Stimulated activated CD4-positive, alpha-beta T cell treated with anti-CD3 and anti-CD28 coated beads, TNF-alpha, amount 100 ng/mL, for 48 hours (primary cell): ENCODE results near the gene CLCN3.
"Not testable (repeated sequence)": the region's sequence is repeated elsewhere in the genome, so short reads cannot be mapped to it uniquely, and the experiment has no call there.

ENCODE experiments used
- DNase-seq, 3 donors: peaks; one replicate each; pipeline ENCODE4 v3.0.0-alpha.2; 2020; ENCODE audit warnings: low read depth in 3 of 3

CLCN3 gene

DNA sequence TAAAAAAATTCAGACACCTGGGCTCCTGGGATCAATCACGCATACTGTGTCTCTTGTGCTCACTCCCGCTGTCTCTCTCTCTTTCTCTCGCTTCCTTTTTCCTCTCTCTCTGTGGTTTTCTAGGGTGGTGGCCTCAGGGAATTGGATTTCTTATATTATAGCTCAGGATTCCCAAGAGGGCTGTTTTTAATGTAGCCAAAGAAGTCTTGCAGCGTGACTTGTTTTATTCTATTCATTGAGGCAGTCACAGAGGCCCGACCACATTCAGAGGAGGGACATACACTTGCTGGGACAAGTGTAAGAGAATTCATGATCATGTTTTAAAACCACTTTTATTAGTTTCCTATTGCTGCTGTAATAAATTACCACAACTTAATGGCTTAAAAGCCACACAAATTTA is 78.0 kb downstream of the CLCN3 start:
- no peak for DNase-seq

DNA sequence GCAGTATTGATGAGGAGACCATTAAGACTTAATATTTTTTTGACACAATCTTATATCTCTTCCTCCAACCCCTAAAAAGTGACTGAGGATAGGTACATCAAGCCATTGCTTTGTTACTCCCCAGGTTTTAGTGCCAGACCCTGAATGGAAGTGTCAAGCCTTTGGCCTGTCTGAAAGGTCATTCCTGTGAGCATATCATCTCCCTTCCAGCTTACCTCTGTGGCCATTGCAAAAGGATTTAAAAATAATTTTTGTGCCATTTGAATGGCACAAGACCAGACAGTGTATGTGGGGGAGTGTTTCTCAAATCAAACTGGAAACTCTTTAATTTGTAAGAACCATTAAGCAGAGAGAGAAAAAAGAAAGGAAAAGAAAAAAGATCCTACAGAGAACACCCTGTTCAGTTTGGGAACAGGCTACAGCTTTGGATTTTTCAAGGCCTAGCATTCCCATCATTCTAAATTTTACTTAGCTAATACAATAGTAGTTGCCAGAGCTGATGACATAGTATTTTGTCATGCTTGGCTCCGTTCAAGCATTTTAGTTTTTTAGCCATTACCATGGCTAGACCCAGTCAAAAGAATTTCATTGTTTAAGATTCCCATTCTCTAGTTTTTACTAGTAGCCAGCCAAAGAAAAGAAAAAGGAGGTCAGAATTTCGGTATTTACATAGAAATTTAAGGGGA is 87.7 kb downstream of the CLCN3 start:
- DNase-seq: no peak

DNA sequence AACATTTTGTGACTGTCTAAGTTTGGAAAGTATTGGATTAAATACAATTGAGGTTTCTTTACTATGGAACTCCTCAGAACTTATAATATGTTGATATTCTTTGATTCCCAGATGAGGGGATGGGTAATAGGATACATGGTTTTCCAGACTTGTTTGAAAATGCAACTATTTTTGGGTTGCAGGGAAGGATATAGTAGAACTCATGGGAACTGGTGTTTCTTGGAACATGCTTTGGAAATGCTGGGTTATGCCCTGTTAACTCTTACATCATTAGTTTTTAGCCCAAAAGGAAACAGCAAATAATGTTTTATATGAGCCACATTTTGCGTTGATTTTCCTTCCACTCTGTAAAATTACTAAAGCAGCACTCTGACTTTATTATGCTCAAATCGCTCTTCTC is 95.4 kb downstream of the CLCN3 start:
- DNase-seq: no peak

DNA sequence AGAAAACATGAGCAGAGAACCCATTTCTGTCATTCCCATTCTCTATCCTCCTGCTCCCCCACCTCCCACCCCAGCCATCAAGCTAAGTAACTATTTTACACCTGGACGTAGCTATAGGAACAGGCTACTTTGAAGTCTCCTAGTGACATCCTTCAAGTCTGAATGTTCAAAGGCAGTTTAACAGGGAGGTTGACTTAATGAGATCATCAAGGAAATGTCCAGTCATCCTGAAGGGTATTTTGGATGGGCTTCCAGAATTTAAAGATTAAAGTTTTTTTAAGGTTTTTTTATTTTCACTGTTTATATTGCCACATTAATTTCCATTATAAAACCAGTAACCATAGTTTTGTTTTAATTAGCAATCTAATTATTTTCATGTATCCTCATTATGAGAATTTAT is 96.3 kb downstream of the CLCN3 start:
- DNase-seq: no peak

DNA sequence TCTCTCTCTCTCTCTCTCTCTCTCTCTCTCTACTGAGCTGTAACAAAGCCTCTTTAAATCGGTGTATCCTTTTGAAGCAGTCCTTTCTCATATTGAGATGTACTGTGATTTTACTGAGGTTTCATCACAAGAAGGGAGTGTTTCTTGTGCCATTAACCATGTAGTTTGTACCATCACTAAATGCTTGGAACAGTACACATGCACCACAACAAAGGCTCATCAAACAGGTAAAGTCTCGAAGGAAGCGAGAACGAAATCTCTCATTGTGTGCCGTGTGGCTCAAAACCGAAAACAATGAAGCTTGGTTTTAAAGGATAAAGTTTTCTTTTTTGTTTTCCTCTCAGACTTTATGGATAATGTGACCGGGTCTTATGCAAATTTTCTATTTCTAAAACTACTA is 100.2 kb downstream of the CLCN3 start:
- no peak for DNase-seq

DNA sequence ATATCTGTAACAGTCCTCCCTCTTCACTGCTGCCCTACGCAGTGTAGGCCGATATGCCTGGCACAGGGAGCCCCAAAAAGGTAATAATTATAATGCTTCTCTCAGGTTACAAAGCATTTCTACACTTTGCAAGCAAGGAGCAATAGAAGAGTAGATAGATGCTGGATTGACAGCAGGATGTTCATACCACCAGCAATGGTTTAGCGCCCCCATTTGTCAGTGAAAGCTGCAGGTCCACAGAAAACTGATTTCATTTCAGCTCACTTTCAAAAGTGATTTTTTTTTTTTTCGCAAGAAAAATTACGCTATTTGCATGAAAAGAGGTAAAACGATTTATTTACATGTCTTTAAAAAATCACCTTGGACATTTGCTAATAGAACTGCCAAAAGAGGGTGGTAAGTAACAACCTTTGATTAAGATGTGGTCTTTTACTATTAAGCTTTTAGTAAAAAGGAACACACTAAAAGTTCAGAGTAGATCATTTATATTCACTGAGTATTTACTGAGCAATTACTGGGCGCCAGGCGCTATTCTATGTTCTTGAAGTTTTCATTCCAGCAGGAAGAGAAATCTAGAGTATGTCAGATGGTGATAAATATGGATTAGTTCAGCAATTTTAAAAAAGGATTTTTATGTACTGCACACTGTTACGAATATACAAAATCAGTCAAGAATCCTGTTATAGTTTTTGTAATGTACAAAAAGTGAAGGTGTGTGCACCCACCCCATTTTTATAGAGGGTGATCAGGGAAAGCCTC is 103.0 kb downstream of the CLCN3 start:
- no peak for DNase-seq

DNA sequence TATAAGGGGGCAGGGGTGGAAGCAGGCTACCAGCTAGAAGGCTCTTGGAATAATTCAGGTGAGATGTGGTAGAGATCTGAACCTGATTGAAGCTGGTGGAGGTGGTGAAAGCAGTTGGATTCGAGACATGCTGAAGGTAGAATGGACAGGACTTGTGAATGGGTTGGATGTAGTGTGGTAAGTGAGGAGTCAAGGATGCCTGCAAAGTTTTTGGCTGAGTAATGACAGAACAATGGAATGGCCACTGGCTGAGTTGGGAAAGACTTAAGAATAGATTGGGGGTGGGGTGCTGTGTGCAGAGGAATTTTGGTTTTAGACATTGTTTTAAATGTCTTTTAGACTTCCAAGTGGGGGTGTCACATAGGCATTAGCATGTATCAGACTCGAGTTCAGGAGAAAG is 103.9 kb downstream of the CLCN3 start:
- no peak for DNase-seq

DNA sequence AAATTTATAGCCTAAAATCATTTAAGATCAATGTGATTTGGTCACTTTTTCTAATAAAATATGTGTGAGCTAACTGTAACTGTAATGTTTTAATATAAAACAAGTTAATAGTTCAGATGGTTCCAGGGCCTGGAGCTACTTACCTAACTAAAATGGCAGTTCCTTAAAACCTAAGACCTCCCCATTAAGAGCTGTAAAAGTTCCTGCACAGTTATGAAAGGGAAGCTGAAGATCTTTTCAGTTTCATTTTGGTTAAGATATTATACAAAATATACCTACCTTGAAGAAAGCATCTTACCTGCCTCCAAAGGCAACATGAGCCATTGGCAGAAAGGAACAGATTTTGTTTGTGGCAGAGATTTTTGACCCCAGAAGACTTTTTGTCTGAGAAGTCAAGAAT is 107.2 kb downstream of the CLCN3 start:
- no peak for DNase-seq

DNA sequence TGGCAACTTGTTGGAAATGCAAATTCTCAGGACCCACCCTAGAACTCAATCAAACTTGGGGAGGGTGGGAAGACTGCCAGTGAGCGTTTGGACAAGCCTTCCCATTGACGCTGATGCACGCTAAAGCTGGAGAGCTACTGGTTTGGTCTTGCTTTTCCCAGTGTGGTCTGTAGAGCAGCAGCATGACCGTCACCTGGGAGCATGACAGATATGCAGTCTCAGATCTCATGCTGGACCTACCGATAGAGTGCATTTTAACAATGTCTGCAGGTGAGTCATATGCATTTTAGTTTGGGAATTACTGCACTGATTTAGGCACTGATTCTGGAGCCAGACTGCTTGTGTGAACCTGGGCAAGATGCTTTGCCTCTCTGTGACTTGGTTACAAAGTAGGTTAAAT is 110.2 kb downstream of the CLCN3 start:
- DNase-seq: no peak

DNA sequence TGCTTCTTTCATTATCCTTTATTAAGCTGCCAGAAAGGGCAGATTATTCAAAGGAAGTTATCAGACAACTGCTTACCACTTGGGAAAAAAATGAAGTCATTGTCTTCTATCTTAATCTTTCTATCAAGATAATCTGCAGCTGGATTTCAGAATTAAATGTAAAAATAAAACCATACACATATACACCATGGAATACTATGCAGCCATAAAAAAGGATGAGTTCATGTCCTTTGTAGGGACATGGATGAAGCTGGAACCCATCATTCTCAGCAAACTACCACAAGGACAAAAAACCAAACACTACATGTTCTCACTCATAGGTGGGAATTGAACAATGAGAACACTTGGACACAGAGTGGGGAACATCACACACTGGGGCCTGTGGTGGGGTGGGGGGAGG is 118.2 kb downstream of the CLCN3 start:
- not testable (repeated sequence) for DNase-seq

DNA sequence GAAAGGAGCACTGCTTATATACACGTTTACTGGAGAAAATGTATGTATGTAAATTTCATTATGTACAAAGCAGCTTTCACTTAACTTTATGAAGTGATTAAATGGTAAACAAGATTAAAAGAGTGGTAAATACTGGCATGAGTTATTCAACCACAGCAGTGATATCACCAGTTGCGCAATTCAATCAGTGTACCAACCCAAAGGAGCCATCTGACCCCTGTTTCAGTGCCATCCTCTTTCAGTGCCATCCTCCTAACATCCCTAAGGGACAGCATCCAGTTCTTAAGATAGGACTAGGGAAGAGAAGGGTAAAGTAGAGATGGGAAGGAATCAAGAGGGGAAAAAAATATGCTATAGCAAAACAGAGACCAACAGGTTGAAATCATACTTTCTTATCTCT is 121.2 kb downstream of the CLCN3 start:
- DNase-seq: no peak

DNA sequence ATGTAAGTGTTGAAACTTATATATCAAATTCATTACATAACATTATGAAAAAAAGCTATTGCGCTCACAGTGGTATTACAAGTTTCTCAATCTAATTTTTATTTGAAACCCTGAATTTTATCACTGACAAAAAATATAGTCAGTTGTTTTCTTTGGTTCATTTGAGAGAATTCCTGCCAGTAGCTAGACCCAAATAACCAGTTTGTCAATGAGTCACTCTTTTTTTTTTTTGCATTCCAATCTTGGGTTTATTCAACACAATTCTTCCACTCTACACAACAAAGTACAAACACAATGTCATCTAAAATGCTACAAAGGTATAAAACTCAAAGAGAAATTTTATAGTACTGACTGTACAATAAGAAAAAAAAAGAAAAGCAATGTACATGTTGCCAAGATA is 124.2 kb downstream of the CLCN3 start:
- DNase-seq: no peak

DNA sequence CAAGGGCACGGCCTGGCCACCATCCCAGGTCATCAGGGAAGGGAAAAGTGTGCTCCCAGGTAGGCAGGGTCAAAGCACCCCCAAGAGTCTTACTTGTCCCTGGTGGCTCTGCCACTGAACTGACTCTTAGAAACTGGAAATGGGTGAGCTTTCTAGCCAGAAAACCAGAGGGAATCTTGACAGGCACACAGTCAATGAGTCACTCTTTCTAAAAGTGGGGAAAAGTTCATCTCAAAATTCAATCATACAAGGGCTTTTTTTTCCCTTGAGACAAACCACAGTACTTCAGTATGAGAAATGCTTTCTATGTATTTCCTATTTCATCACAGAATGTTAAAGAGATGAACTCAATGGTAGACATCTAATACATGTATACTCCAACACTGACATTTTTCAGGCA is 124.9 kb downstream of the CLCN3 start:
- DNase-seq: no peak

DNA sequence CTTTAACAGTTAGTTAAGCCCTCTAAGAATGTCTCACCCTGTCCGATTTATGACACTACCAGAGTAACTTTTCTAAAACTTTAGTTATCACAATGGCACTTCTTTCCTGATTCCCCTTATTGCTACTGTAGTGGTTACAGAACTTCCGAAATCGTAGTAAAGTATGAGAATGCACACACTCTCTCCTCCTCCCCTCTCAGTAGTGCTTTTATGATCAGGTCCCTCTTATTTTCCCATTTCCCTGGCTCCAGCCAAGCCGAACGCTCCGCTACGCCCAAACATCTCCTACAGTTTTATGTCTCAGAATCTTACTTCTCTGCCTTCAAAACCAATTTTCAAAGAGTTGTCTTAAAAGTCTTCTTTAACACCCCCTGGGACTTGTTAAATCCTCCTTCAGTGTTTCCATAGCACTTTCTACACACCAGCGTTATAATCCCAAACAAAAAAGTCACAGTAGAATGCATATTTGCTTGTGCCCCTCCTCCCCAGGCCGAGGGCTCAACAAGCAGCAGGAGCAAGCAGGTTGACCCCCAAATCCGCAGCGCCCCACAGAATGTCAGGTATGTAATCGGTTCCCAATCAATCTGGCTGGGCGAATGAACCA is 136.7 kb downstream of the CLCN3 start:
- DNase-seq: no peak

DNA sequence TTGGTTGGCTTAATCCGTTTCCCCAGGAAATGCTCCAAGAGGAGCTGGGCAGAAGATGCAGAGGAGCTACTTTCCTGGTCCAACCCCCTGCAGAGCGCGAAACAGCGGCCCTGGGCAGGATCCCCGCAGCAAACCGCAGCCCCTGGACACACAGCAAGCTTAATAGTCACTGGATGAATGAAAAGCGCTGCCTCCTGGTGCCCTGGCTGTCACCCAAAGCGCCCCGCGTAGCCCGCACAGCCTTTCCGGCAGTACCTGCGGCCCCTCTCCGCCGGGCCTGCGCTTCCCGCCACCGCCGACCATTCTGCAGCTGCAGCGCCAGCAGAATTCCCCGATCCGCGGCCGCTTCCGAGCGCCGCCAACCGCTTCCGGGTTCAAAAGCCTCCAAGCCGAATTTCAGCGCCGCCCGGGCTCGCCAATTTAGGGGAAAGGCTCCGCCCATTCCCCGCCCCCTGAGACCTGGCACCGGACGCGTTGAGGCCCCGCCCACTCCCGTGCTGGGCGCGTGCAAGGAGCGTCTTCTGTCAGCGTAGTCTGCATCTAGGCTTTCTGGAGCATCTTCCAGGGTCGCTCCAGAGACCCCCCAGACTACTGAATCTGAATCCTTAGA is 137.3 kb downstream of the CLCN3 start, which contains the start of gene HPF1:
TSS of gene HPF1 (minus strand) at position 370 of the 610 bp plus-strand sequence. CDS start at position 303, 67 bp downstream.
- peak; percentile 86 to 96 (median 92) for DNase-seq

DNA sequence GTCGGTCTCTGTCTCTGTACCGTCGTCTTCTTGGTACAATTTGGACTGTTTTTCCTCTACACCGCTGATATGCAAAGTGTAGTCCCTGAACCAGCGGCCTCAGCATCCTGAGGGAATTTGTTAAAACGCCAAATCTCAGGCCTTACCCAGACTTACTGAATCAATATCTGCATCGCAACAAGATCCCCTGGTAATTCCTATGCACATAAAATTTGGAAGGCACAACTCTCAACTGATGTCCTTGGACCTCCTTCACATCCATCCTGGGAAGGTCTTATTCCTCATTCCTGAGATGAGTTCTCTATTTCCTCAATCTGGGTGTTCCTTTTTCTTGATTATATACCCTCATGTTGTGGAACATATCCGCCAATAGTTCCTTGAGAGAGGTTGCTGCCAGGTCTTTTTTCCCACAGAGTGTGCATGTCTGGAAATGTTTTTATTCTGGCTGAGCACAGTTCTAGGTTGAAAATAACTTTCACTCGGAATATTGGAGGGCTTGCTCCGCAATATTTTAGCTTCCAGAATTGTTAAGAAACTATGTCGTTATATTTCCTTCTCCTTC is 138.1 kb downstream of the CLCN3 start:
- no peak for DNase-seq

DNA sequence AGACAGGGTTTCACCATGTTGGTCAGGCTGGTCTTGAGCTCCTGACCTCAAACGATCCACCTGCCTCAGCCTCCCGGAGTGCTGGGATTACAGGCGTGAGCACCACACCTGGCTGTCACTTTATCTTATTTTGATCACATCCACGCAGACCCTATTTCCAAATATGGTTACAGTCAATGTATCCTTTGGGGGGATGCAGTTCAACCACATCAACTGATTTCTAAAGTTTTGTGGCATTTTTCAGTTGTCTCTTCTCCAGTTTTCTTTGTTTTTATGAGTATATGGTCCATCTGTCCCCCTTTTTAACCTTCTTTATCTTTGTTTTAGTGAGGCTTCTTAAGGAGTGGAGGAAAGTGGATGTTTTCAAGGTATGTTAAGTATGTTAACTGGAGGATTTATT is 141.5 kb downstream of the CLCN3 start:
- DNase-seq: no peak

DNA sequence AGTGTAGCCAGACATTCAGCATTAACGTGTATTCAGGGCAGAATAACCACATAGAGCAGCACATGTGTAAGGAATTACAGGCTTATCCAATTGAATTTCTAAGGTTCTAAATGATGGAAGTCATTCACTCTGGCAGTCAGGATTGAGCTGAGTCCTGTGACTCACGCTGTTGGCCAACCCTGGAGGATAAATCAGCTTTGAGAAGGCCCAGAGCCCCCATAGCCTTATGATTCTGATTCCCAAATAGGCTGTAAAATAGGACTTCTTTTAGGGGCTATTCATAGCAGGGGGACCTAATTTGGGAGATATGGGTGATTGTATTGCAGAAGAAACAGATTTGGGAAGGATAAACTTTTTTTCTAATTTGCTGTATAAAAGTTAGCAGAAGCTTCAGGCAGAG is 145.5 kb downstream of the CLCN3 start:
- DNase-seq: no peak

DNA sequence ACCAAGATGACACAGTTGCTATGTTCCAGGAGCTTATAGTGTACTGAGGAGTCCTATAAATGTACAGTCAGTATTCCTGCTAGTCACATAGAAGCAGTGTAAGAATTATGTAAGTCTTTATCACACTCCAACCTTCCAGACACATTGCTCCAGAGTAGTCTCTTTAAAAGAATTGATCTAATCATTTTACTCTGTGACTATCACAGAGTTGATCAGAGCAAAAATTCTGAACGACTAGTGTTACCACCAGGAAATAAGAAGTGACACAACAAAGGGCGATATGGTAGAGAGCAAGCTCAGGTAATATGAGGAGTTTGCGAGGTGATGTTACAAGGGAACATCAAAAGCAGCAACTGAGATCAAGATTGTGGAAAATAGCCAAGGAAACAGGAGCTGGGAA is 146.4 kb downstream of the CLCN3 start:
- no peak for DNase-seq

DNA sequence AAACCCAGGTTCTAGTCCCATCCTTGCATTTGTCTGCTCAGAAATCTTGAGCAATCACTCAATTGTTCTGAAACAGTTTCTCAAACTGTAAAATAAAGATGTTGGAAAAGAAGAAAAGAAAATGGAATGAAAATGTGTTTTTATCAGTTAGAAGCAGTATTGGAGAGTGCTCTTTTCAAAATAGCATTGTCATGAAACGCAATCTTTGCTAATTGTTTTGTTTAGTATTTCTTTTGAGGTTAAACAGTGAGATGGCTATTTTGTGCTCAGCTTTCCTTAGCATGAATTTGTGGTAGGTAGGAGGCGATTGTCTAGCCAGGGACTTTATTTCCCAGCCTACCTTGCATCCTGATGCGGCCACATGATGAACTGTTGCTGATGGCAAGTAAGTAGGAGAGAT is 148.0 kb downstream of the CLCN3 start:
- DNase-seq: no peak

DNA sequence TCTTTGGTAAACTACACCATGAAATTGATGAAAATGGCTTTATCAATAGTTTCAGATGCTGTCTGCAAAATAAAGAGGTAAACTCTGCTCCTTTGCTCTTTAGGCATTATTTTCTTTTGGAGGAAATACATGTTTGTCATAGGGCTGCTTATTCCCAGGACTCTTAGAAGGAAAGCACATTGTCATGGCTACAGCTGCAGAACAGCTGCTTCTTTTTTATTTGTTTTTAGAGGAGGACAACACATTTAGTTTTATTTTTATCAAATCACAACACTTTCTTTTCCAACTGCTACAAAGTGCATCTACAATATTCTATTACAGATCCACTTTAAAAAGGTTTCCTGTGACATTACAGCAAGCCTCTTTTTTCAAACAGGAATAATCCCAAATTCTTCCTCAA is 150.0 kb downstream of the CLCN3 start:
- no peak for DNase-seq

DNA sequence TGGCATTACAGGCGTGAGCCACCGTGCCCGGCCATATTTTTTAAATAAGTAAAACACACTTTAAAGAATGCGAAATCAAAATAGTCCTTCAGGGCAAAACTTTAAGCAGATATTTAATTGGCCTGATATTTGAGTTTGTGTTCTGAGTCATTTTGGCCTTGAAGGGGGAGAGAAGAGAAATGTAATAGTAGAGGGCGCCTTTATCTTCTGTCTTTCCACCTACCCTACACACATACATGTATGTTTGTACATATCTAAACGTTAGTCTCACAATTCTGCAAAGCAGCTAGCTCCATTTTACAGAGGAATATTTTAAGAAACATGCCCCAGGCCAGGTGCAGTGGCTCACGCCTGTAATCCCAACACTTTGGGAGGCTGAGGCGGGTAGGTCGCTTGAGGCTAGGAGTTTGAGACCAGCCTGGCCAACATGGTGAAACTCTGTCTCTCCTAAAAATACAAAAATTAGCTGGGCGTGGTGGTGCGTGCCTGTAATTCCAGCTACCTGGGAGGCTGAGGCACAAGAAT is 151.2 kb downstream of the CLCN3 start:
- DNase-seq: not testable (repeated sequence)
